HG02973 (cell line): ENCODE measurements around the gene GJA5.
"Not testable (repeated sequence)": the region's sequence is repeated elsewhere in the genome, so short reads cannot be mapped to it uniquely, and the experiment has no call there.

Experiments used
- ATAC-seq: cut with Tn5 transposase; IDR thresholded peaks from one replicate; pipeline ENCODE4 v1.9.1; 2021; ENCODE audit warnings: moderate library complexity; ENCODE audit not compliant: unreplicated experiment

Gene GJA5

DNA sequence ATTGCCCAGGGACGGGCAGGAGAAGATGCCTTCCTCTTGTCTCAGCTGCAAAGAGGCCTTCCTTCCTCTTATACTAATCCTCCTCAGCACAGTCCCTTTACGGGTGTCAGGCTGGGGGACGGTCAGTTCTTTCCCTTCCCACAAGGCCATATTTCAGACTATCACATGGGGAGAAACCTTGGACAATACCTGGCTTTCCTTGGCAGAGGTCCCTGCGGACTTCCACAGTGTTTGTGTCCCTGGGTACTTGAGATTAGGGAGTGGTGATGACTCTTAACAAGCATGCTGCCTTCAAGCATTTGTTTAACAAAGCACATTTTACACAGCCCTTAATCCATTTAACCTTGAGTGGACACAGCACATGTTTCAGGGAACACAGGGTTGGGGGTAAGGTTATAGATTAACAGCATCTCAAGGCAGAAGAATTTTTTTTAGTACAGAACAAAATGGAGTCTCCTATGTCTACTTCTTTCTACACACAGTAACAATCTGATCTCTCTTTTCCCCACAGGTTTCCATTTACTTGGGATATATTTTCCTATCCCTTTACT lies 26.0 kb downstream of the GJA5 start:
- ATAC-seq = not testable (repeated sequence)

- no peak for ATAC-seq
These were observed 31.1 kb downstream of the GJA5 start for GRCh38 chr1:147729315-147729714.

- ATAC-seq = no peak
These were observed 34.2 kb downstream of the GJA5 start for GRCh38 chr1:147726168-147726567.

DNA sequence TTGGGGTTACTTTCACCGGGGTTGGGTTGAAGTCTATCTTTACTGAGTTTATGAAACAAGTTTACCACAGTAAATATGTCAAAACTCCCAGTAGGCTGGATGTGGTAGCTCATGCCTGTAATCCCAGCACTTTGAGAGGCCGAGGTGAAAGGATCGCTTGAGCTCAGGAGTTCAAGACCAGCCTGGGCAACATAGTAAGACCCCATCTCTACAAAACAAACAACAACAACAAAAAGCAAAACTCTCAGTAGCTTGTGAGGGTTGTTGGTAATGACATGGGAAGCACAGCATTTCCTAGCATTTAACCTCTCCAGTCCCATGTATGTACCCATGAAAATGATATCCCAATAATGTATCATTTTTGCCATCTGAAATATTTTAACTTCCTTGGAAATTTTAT lies 34.7 kb downstream of the GJA5 start:
- no peak for ATAC-seq

GRCh38 chr1:147723691-147724323 lies 36.6 kb downstream of the GJA5 start:
- ATAC-seq = no peak

GRCh38 chr1:147722124-147722523 lies 38.3 kb downstream of the GJA5 start:
- no peak for ATAC-seq

GRCh38 chr1:147721716-147722115 lies 38.7 kb downstream of the GJA5 start:
- ATAC-seq = no peak

- ATAC-seq = no peak
These were observed 39.8 kb downstream of the GJA5 start for GRCh38 chr1:147720557-147720956.

GRCh38 chr1:147719711-147720225 lies 40.6 kb downstream of the GJA5 start:
- no peak for ATAC-seq

DNA sequence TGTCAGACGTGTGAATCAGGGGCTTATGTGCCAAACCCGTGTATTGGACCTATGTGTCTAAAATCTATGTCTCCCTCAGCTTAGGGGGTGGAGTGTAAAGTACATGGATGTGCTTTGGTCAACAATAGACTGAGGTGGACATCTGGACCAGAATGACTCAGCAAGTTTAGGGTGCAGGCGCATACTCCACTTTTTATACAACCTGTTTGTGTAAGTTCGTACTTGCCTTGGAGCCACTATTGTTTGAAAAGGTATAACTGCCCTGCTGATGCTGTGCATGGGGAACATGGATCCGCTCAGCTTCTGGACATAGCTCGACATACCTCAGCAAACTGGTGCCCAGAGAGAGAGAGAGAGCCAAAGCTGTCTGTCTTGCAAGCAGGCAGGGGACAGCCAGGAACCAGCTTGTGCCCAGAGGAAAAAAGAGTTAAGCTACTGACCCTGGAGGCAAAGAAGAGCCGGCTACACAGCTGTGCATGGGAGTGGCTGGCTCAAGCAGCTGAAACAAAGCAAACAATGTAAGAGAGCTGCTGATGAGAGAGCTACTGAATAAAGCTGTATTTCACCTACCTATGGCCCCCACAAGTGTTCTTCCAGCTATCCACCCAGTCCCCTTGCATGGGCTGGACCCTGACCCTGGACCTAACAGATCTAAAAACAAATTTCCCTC lies 41.2 kb downstream of the GJA5 start:
- ATAC-seq = no peak

DNA sequence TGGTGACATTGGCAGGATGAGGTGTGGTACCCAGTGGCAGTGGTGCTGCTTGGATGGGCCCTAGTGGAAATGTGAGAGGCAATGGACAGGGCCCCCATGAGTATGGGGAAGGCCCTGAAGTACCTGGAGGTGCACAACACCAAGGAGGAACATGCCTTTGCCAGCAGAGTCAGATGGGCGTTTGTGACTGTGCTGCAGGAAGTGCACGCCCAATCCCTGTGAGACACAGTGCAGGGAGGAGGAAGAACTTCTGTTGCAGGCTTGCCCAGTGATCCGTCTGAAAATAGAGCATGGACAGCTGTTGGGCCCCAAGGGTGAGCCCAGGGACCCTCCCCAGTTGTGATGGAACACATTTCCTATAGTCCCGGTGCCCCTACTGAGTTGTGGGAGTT lies 42.7 kb downstream of the GJA5 start:
- ATAC-seq = no peak

- ATAC-seq = no peak
These were observed 43.2 kb downstream of the GJA5 start for GRCh38 chr1:147717051-147717705.

DNA sequence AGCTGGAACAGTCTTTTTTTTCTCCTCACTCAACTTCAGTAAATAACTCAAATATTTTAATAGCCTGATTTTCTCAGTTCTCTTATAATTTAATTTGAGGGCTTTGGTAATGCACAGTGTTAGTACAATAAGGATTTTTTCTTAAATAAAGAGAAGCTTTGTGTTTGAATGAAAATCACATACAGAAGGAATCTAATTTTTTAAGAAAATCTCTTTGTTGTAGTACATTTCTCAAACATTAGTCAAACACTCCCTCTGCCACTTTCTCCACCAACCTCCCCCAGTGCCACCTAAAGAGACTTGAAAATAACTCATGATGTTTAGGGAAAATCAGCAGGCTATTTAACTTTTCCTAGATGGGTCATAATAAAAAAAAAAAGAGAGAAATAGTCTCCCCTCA lies 47.8 kb downstream of the GJA5 start:
- no peak for ATAC-seq
